ENCODE data around the gene LOXL1.

Gene LOXL1

DNA sequence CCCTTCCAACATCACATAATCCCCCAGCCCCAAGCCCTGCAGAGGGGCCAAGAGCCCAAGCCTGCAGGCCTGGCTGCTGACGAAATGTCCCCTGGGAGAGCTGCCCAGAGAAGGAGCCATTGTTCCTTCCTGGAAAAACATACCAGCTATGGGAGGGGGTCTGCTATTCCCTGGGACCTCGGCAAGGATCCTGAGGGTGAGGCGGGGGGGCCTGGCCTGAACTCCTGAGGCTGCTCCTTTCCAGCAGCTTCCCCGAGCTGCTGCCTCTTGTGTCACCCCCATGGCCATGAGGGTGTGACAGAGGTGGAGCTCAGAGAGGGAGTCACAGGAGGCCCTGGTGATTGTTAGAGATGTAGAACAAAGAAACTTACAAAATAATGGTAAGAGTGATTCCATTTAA lies 12.9 kb downstream of the LOXL1 start:
- TF ChIP-seq, protein P1, sequence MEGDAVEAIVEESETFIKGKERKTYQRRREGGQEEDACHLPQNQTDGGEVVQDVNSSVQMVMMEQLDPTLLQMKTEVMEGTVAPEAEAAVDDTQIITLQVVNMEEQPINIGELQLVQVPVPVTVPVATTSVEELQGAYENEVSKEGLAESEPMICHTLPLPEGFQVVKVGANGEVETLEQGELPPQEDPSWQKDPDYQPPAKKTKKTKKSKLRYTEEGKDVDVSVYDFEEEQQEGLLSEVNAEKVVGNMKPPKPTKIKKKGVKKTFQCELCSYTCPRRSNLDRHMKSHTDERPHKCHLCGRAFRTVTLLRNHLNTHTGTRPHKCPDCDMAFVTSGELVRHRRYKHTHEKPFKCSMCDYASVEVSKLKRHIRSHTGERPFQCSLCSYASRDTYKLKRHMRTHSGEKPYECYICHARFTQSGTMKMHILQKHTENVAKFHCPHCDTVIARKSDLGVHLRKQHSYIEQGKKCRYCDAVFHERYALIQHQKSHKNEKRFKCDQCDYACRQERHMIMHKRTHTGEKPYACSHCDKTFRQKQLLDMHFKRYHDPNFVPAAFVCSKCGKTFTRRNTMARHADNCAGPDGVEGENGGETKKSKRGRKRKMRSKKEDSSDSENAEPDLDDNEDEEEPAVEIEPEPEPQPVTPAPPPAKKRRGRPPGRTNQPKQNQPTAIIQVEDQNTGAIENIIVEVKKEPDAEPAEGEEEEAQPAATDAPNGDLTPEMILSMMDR (IDR thresholded peaks at IDR 0.05): no peak

DNA sequence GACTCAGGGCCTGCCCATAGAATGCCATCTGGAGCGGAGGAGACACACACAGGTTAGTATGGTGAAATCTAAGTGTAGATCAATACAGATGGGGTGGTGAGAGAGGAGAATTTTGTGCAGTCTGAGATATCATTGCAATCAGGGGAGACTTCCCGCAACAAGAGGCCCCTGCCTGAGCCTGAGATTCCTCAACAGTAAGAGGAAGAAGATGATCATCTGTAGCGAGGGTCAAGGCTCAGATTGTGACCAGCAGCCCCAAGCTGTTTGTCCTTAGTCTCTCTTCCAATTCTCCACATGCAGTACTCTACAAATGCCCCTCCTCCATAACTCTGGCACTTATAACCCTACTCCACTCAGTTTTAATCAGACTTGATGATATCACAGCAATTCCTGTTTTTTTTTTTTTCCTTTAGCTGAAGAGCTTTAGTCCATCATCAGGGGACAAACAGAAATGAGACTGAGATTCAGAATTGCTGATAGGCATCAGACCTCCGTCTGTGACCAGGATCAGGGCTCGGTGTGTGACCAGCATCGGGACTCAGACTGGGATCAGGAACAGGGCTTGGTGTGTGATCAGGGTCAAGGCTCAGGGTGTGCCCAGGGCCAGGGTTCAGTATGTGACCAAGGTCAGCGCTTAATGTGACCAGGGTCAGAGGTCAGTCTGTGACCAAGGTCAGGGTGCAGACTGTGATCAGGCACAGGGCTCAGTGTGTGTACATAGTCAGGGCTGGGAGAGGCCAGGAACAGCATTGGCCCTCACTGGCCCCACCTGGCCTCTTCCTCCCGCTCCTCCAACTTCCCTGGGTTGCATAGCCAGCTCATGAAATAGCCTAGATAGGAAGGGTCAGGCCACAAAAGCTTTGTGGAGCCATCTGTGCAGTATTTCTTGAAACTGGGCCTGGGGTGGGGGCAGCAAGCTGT lies 14.1 kb downstream of the LOXL1 start:
- TF ChIP-seq, protein P1 (IDR thresholded peaks at IDR 0.05): no peak

DNA sequence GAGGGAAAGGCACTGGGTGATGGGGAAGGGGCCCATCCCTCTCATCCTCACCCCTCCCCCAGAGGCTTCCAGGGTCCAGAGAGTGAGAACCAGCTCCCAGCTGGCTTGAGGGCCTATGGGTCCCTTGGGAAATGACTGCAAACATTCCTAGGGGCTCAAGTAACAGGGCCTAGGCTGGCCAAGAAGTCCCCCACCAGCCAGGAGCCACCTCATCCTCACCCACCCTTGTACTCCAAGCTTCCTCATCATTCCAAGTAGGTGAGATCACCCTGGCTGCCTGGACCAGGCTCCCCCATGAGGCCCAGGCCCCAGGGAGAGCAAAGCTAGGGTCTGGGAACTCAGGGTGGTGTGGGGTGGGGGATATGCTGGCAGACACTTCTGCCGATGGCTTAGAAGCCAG lies 14.8 kb downstream of the LOXL1 start:
- TF ChIP-seq, protein P1 (IDR thresholded peaks at IDR 0.05): no peak

DNA sequence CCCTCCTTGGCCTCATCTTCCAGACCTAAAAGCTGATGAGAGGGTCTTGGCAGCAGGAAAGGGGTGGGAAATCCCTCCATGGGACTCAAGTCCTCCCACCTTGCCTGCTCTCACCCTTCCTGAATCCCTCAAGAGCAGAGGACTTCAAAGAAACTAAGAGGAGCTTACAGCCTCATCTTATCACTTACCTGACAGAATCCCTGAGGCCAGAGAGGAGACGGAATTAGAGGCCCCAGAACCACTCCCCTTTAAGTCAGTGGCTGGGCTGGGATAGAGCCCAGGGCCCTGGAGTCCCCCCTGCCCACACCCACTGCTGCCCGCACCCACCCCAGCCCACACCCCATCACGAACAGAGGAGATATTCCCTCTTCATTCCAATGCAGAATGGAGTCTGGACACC lies 15.2 kb downstream of the LOXL1 start:
- TF ChIP-seq, protein P1 (IDR thresholded peaks at IDR 0.05): no peak

DNA sequence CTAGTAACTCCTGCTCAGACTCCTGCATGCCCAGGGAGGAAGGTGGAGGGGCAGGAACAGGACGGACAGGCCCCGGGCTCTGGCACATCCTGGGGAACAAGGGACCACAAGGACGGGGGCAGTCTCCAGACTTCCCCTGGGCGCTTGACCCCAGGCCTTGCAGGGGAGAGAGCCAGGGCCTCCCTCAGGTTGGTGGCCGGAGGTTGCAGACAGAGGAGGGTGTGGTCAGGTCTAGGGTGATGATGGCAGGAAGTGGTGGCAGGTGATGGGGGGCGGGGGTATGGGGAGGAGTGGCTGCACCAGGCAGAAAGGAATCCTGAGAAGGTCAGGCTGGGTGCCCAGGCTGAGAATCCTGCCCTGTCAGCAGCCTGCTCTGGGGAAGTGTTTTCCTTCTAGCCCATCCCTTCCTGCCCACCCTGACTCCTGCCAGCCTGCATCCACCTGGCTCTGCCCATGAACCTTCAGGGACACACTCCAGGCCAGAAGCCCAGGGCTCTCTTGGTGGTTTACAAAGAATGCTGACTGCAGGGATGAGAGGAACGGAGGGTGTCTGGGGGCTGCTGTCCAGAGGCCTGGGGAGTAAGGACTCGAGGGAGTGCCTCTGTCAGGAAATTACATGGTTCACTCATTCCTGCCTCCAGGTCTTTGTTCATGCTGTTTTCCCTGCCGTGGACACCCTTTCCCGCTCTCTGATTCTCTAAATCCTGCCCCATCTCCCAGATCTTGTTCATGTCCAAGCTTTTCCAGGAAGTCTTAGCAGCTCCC lies 15.8 kb downstream of the LOXL1 start:
- TF ChIP-seq, protein P1 (IDR thresholded peaks at IDR 0.05): no peak

DNA sequence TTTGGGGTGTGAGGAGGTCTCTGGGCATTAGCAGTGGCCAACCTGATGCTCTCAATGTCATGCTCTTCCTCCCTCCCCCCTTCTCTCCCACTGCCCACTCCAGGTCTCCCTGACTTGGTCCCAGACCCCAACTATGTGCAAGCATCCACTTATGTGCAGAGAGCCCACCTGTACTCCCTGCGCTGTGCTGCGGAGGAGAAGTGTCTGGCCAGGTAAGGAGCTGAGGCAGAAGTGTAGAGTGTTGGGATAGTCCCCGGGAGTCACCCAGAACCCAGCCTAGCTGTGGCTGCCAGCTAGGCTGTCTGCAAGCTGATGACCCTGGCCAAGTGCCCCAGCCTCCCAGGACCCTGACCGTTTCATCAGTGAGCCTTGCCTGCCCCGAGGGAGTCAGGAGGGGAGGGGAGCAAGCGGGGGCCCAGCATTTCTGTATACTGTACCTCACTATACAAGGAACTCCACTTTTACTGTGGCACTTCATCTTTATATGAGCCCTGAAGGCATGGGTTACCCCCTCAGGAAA lies 16.5 kb downstream of the LOXL1 start:
- TF ChIP-seq, protein P1 (IDR thresholded peaks at IDR 0.05): no peak

DNA sequence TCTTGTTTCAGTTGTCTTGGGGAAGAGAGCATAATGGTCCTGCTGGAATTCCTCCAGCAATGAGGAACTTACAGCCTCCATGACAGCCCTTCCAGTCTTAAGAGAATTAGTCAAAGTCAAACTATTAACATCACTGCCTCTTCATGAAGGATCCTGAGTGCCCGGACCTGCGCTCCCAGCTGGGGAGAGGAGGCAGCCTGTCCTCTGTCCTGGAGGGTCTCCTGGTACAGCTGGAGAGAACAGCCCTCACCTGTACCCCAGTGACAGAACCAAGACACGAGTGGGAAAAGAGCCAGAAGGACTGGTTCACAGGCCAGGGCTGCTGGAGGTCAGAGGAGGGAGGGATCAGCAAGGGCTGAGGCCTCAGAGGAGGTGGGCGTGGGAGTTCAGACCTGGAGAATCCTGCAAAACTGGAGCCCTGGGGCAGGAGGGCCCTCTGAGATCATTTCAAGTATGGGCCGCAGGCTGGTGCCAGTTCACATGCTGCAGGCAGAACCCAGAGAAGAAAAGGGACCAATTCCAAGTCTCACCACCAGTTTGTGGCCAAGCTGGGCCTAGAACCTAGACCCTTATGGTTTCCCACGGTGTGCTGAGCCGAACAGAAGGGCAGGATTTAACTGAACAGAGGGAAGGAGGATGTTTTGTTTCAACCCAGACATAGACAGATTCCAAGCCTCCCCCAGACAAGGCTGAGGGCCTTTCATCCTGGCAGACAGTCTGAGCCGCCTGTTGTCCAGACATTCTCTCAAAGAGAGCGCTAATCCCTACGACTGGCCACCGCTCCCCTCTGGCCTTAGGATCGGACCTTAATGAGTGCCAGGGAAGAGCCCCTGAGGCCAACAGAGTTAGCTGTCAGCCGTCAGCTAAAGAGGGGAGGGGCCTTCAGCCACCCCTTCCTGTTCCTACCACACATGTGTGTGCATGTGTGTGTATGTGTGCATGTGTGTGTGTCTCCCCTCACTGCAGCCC lies 18.2 kb downstream of the LOXL1 start:
- TF ChIP-seq, protein P1 (IDR thresholded peaks at IDR 0.05): no peak
